Fibroblast of lung (primary cell): Measurements from ENCODE around the gene GDPGP1.

Experiments
- CTCF ChIP-seq, 2 donors: IDR thresholded peaks in 1 of 2; conservative IDR thresholded peaks in 1 of 2; 1 replicate in 1 of 2; 2 replicates in 1 of 2; pipeline ENCODE4 v1.5.1; 2011 to 2012; ENCODE audit warnings: low read length in 2 of 2, control low read depth in 1 of 2, inconsistent platforms in 1 of 2, low read depth in 1 of 2, mild to moderate bottlenecking in 1 of 2
- EZH2 ChIP-seq: IDR thresholded peaks from 2 replicates; pipeline ENCODE4 v1.5.1; 2012; ENCODE audit warnings: low read length, control low read depth, mild to moderate bottlenecking; ENCODE audit errors: missing control alignments

DNA sequence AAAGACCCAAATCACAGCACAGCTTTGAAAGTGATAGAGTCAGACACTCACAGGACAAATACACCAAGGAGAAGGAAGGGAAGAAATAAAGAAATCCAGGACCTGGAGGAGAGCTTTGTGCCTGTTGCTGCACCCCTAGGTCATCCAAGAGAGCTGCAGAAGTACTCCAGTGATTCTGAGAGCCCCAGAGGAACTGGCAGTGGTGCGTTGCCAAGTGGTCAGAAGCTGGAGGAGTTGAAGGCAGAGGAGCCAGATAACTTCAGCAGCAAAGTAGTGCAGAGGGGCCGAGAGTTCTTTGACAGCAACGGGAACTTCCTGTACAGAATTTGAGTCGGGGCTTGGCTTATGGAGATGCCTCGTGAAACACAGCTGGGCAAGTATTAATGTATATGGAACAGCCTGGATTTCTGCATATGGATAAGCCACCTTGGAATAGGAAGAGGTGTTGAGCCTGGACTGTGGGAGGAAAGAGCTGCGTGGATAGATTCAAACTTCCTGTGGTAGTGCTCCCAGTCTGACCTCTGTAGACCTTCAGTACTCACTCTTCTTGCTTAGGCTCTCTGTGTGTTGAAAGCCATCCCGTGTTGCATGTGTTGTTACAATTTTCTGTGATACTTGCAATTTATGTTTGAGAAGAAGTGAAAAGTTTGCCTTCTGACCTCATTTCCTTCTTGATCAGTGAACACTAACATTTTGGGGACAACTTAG is 37.6 kb downstream of the GDPGP1 start:
- TF ChIP-seq CTCF (conservative IDR thresholded peaks at IDR 0.05 in 1 of 2, IDR thresholded peaks at IDR 0.05 in 1 of 2; ENCODE audit: low read depth in 1 of 2, low read length in 2 of 2) (no peak), EZH2 (no peak)
